Erythroblast (primary cell): ENCODE measurements around the gene RRP1.

Source experiments
- GATA1 ChIP-seq: IDR thresholded peaks from 2 replicates; pipeline ENCODE4 v1.6.1; 2011; ENCODE audit warnings: low read depth, mild to moderate bottlenecking, control low read depth, low read length, moderate library complexity
- POLR2A ChIP-seq: IDR thresholded peaks from 2 replicates; pipeline ENCODE4 v1.6.1; 2011; ENCODE audit warnings: mild to moderate bottlenecking, low read length

DNA sequence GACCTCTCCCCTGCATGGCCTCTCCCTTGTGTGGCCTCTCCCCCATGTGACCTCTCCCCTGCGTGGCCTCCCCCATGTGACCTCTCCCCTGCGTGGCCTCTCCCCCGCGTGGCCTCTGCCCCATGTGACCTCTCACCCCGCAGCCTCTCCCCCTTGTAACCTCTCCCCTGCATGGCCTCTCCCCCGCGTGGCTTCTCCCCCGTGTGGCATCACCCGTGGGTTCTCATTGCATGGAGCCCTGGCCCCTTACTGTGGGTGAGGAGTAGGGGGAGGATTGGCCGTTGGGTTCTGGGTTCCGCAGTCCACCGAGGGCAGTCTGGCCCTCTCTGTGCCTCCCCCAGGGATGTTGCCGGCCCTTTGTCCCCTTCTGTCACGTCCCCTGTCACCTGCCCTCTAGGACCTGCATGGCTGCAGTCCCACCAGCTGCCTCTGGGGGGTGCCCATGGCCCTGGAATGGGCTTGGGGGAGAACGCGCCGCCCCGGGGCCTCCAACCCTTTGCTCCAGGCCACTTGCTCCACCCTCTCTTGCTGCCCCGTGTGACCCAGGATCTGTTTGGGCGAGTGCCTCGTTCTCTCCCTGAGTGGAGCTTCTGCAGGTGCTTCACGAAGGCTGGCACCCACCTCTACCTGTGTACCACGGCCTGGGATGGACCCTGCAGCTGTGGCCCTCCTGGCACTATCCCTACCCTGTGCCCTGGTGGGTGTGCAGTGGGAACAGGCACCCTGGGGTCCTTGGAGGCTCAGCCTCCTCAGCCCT is 21.3 kb downstream of the RRP1 start:
- TF ChIP-seq POLR2A = no peak
- TF ChIP-seq GATA1 = no peak
